HG02678 (cell line): ENCODE measurements around the gene CDH8.

Experiments
- ATAC-seq: cut with Tn5 transposase; IDR thresholded peaks from one replicate; pipeline ENCODE4 v1.9.1; 2021; ENCODE audit warnings: mild to moderate bottlenecking, moderate library complexity; ENCODE audit not compliant: unreplicated experiment

CDH8 gene, protein sequence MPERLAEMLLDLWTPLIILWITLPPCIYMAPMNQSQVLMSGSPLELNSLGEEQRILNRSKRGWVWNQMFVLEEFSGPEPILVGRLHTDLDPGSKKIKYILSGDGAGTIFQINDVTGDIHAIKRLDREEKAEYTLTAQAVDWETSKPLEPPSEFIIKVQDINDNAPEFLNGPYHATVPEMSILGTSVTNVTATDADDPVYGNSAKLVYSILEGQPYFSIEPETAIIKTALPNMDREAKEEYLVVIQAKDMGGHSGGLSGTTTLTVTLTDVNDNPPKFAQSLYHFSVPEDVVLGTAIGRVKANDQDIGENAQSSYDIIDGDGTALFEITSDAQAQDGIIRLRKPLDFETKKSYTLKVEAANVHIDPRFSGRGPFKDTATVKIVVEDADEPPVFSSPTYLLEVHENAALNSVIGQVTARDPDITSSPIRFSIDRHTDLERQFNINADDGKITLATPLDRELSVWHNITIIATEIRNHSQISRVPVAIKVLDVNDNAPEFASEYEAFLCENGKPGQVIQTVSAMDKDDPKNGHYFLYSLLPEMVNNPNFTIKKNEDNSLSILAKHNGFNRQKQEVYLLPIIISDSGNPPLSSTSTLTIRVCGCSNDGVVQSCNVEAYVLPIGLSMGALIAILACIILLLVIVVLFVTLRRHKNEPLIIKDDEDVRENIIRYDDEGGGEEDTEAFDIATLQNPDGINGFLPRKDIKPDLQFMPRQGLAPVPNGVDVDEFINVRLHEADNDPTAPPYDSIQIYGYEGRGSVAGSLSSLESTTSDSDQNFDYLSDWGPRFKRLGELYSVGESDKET

DNA sequence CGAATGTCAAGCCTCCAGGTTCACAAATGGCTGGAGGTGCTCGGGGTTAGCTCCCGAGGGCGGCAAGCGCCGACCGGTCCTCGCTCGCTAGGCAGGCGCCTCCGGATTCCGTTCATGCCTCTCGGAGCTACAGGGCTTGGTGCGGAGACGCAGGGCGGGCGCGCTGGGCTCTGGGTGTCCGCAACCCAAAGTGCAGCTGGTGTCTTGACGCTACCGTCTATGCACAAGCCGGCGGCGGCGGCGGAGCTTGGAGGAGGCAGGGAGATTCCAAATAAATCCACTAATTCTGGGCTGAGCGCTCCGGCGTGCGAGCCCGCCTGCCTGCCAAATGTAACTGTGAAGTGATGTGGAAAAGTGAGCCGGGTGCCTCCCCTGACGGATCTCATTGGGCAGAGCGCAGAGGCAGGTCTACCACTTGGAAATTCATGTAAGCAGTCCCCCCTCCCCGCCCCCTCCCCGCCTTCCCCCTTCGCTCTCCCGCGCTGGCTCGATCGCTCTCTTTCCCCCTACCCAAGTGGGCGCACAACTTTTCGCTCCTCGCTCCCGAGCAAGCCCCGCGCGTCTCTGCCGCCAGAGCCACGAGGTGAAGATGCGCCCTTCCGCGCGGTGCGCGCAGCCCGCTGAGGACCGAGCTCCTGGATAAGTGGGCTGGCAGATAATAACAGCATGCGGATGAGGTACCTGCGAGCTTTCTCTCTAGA lies at the start of gene CDH8:
Gene CDH8, minus strand, starts transcription at position 338 of the 701 bp plus-strand sequence. CDS start 15,035 bp downstream, outside the sequence.
- ATAC-seq, result no peak

GRCh38 chr16:62079236-62079635 lies 43.0 kb upstream of the CDH8 start:
- ATAC-seq, result no peak

GRCh38 chr16:62077998-62078397 lies 41.8 kb upstream of the CDH8 start:
- no peak for ATAC-seq

GRCh38 chr16:62076886-62077285 lies 40.6 kb upstream of the CDH8 start:
- no peak for ATAC-seq

GRCh38 chr16:62068747-62069146 lies 32.5 kb upstream of the CDH8 start:
- no peak for ATAC-seq

DNA sequence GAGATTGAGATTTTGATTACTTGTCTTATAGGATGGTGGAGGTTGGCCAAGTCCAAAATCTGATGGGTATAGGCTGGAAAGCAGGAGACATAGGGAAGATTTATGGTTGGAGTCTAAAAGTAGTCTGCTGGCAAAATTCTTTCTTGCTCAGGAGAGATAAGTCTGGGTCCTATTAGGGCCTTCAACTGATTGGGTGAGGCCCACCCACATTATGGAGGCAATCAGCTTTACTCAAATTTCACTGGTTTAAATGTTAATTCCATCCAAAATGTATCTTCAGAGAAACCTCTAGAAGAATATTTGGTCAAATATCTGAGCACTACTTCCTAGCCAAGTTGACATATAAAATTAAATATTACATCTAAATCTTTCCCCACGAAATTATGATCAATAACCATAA lies 31.7 kb upstream of the CDH8 start:
- no peak for ATAC-seq

GRCh38 chr16:62067182-62067581 lies 30.9 kb upstream of the CDH8 start:
- no peak for ATAC-seq

DNA sequence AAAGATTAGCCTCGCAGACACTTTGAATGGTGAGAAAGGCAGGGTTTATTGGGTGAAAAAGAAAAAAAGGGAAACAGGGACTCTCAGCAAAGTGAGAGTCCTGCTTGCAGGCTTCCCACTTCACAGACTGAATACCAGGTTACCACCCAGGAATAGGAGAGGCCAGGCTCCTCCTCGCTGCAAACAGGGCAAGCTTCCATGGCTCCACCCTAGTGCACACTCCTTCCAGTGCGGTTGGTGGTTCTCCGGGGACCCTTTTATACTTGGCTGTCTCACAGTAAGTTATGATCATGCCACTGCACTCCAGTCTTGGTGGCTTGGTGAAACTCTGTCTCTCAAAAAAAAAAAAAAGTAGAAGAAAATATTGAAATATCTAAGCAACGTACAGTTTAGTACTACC lies 30.5 kb upstream of the CDH8 start:
- ATAC-seq, result no peak

- ATAC-seq, result no peak
Observed at GRCh38 chr16:62064173-62064572, 27.9 kb upstream of the CDH8 start.

GRCh38 chr16:62060089-62060488 lies 23.9 kb upstream of the CDH8 start:
- no peak for ATAC-seq

- no peak for ATAC-seq
Observed at GRCh38 chr16:62059527-62059926, 23.3 kb upstream of the CDH8 start.

DNA sequence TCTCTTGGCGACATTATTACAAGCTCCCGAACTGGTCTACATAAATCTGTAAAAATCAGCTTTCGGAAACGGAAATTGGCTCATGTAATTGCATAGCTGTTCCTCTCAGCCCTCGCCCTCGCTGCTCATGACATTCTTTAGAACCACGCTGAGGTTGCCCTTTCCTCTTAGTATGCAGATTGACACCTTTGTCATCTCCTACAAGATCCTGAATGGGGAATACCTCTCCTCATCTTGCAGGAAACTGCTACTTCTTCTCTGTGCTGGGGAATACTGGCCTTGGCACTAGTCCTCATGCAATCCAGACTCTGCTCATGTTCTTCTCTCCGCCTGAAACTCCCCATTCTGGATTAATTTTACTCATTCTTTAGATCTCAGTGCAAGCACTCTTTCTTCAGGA lies 22.2 kb upstream of the CDH8 start:
- no peak for ATAC-seq

DNA sequence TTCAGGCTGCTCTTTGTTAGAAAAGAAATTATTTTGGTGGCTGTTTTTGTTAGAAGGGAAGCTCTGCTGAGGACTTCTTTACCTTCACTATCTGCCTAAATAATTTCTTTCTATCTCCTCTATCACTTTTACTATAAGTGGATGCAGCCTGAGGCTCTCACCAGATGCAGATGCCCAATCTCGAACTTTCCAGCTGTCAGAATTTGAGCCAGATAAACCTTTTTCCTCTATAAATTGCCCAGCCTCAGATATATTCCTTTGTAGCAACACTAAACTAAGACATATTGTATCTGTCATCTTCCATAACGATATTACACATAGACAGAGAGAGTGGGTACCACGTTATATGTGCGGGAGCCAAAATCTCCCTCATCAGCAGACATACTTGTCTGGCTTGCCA lies 15.7 kb upstream of the CDH8 start:
- no peak for ATAC-seq

DNA sequence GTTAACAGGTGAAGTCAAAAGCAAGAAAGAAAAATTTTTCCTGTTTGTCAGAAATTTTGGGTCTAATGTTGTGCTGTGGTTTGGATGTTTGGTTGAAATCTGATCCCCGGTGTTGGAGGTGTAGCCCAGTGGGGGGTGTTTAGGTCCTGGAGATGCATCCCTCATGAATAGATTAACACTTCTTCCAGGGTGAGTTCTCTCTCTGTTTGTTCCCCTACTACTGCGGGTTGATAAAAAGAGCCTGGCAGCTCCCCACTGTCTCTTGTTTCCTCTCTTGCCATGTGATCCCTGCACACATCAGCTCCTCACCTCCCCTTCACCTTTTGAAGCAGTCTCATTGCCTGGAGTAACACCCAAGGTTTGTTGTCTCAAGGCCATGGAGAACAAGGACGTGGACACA lies 14.6 kb upstream of the CDH8 start:
- no peak for ATAC-seq

- no peak for ATAC-seq
Observed at GRCh38 chr16:62046801-62047200, 10.6 kb upstream of the CDH8 start.

DNA sequence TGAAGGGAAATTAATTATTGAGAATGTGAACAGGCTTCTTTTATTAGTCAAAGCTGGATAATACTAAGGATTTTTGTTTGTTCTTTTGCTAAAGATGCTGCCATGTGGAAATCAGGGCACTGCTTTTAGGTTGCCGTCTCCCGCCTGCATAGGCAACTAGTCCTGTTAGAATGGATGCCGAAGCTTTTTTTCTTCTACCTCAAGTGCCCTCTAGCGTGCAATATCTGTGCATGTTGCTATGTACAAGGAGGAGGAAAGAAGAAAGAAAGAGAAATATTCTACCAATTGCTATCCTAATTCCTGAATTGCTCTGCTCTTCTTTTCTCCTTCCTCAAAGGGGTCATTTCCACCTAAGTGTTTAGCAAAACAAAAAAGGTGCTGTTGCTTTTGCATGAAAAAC lies 5.2 kb upstream of the CDH8 start:
- no peak for ATAC-seq

DNA sequence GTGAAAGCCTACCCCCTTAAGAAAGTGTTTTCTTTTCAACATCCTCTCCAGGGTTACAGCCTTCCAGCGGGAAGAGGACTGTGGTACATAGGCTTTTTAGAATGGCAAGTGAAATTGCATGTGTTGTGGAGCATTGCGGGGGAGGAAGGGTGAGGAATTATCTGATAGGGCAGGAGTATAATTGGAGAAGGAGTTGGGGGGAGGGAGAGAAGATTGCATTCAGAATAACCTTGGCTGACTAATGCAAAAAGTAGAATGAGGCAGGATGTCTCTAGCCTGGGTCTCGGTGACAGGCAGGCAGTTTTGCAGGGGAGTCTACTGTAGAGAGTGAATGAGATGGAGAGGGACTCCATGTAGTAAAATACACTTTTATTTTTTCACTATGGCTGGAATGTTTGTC lies 2.4 kb upstream of the CDH8 start:
- no peak for ATAC-seq

DNA sequence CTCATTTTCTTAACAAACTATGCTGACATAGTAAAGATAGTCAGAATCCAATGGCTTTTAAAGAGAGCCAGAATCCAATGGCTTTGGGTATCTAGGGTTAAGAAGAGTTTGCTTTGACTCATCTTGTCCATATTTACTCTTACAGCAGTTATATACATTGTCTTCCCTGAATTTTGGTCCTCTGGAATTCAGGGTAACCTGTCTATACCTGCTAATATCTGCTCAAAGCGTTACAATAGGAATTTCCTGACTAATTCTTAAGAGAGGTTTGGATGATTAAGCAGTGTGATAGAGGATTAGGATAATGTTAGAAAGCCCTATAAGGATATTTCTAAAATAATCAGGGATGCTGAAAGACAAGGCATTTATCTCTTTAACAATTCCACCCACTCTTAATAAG lies 2.0 kb upstream of the CDH8 start:
- no peak for ATAC-seq

DNA sequence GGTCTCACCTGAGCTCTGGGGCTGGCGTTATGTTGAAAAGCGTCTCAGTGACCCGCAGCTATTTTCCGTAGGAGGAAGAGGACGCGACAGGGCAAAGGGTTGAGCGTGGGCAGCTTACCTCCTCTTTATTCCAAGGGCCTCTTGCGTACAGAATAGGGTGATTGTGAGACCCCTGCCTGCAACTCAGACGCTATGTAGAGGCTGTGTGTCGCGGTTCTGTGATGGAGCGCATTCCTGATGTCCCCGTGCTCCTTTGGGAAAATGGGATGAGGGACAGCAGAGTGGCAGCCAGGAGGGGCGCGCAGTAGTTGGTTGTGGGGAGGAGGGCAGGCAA lies 531 bp upstream of the CDH8 start:
- no peak for ATAC-seq

DNA sequence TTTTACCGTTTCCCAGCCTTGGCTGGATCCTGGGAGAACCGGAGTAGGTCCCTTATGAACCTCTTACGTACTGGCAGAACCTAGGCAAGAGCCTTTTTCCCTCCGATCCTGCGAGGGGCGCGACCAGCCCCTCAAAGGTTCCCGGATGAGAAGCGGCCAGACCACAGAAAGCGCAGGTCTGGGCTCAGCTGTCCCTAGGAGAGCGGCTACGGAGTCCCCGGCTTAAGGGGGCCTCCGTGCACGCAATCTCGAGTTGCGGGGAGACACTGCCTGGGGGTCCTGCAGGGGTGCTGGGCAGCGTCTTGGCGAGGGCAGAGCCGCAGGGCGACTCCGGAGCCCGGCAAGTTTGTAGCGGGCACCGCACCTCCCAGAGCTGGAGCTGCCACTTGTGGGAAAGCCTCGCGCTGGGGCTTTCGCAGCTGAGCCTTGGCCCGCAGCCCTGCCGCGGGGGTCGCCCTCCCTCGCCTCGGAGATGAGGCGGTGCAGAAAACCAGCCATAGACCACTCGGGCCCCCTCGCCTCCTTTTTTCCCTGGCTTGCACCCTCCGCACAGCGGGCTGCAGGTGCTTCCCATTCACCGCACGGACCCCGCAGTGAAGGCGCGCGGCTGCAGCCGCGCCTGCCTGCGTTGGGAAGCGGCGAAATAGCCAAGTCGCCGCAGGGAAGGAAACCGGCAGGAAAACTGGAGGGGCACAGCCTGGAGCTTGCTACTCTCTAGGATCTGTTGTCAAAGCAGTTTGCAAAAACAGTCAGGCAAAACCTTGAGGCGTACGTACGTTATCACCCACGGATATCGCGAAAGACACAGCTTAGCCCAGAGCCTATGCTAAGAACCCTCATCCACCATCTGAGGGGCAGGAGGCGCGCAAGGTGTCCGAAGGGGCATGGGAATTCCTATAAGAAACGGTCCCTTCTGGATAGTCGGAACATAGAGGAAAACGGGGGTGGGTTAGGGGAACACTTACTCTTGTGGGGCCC lies 834 bp downstream of the CDH8 start:
- ATAC-seq, result no peak
